Osteocyte (in vitro differentiated cells): Measurements from ENCODE around the gene CDK2AP2. TPM values are rescaled to one million over a fixed set of nuclear protein-coding genes. Genes with fewer than 3 reads are reported as not detected.

Experiments
- DNase-seq: peaks from one replicate; pipeline ENCODE4 v3.0.0; 2021; ENCODE audit warnings: mixed read lengths; ENCODE audit not compliant: unreplicated experiment; ENCODE audit errors: extremely low spot score
- H3K27ac Mint-ChIP-seq: one replicate; pipeline ENCODE4 v1.8.0; 2021; ENCODE audit warnings: mild to moderate bottlenecking, mixed read lengths; ENCODE audit not compliant: unreplicated experiment
- H3K27me3 Mint-ChIP-seq: one replicate; pipeline ENCODE4 v1.8.0; 2021; ENCODE audit warnings: mixed read lengths; ENCODE audit not compliant: unreplicated experiment
- H3K36me3 Mint-ChIP-seq: one replicate; pipeline ENCODE4 v1.8.0; 2021; ENCODE audit warnings: mixed read lengths; ENCODE audit not compliant: unreplicated experiment
- H3K4me1 Mint-ChIP-seq: one replicate; pipeline ENCODE4 v1.8.0; 2021; ENCODE audit warnings: mixed read lengths; ENCODE audit not compliant: unreplicated experiment
- H3K4me3 Mint-ChIP-seq: one replicate; pipeline ENCODE4 v1.8.0; 2021; ENCODE audit warnings: mild to moderate bottlenecking, moderate library complexity, mixed read lengths; ENCODE audit not compliant: unreplicated experiment
- H3K9me3 Mint-ChIP-seq: one replicate; pipeline ENCODE4 v1.8.0; 2021; ENCODE audit warnings: mixed read lengths; ENCODE audit not compliant: unreplicated experiment
- total RNA-seq: library from RNA; stranded (reverse); gene quantifications from 2 replicates; pipeline ENCODE4 v1.2.1, GENCODE V29; 2021
- TF ChIP-seq, protein P1 (sequence below): fragments of 200-600 bp; sonication (generic); IDR thresholded peaks from 2 replicates; pipeline ENCODE4 v1.5.0; 2021; ENCODE audit warnings: antibody characterized with exemption, mild to moderate bottlenecking, moderate library complexity

The CDK2AP2 gene
- total RNA-seq, 1 donor from 2014 or later = 37.4 TPM

DNA sequence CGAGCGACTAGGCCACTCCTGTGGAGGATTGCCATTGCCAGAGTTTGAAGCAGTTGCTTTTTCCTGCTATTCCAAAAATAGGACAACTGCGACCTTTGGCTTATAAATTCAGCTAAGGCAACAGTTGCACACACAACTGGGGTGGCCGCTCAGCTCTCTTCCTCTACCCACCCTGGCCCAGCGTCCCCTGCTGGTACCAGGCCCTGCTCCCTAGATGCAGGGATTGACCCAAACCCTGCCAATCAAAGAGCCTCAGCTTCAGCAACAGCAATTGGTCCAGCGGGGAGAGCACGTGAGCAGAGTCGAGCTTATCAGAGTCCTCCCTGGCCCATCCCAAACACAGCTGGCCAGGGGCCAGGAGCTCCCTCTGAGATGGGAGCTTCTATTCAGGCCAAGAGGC is 37.3 kb upstream of the CDK2AP2 start:
- peaks cover 19% of the 10 kb centered on the region for H3K27me3 Mint-ChIP-seq
- H3K4me3 Mint-ChIP-seq = no peak overlapping the region
- TF ChIP-seq, protein P1, sequence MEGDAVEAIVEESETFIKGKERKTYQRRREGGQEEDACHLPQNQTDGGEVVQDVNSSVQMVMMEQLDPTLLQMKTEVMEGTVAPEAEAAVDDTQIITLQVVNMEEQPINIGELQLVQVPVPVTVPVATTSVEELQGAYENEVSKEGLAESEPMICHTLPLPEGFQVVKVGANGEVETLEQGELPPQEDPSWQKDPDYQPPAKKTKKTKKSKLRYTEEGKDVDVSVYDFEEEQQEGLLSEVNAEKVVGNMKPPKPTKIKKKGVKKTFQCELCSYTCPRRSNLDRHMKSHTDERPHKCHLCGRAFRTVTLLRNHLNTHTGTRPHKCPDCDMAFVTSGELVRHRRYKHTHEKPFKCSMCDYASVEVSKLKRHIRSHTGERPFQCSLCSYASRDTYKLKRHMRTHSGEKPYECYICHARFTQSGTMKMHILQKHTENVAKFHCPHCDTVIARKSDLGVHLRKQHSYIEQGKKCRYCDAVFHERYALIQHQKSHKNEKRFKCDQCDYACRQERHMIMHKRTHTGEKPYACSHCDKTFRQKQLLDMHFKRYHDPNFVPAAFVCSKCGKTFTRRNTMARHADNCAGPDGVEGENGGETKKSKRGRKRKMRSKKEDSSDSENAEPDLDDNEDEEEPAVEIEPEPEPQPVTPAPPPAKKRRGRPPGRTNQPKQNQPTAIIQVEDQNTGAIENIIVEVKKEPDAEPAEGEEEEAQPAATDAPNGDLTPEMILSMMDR = no peak
- DNase-seq = no peak
- peaks cover 5% of the 10 kb centered on the region for H3K4me1 Mint-ChIP-seq
- no peaks in the 10 kb centered on the region for H3K9me3 Mint-ChIP-seq
- H3K36me3 Mint-ChIP-seq = no peaks in the 10 kb centered on the region
- H3K27ac Mint-ChIP-seq = no peak overlapping the region

DNA sequence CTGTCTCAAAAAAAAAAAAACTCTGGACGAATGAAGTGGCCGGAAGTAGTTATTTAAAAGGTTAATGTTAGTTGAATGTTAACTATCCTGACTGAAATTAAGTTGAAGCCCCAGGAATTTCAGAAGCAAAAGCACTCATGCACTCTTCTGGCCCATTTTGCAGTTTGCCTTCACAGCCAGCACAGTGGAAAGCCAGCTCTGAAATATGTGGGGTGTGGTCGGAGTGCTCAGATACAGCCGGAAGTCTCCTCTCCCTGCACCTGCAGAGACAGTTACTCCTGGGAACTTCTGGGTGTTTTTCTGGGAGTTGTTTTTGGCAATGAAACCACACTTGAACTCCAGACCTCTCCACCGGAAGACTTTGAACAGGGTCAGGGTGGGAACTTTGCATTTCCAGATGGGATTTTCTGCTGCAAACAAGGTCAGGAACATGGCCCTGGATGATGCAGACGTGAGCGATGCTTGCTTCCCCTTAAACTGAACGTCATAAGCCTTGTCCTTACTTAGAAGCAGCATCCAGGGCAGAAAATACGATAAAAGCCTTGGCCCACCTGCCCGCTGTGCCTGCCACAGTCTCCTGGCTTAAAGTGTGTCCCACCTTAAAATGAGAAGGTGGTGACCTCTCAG is 36.8 kb upstream of the CDK2AP2 start:
- Mint-ChIP-seq H3K27ac (no peak overlapping the region), H3K27me3 (peaks cover 15% of the 10 kb centered on the region)

DNA sequence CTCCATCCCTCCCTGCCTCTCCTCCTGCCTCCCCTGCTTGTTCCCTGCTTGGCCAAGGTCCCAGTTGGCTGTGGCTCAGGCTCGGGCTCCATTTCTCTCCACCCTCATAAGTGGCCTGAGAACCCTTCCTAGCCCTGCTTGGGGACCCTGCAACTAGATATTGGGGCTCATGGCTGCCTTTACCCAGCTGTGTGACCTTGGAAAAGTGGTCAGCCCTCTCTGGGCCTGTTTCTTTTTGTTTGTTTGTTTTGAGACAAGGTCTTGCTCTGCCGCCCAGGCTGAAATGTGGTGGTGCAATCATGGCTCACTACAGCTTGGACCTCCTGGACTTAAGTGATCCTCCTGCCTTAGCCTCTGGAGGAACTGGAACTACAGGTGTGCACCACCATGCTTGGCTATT is 35.6 kb upstream of the CDK2AP2 start:
- no peak for DNase-seq
- Mint-ChIP-seq H3K4me1 (peaks cover 5% of the 10 kb centered on the region), H3K27me3 (peaks cover 15% of the 10 kb centered on the region), H3K27ac (no peak overlapping the region), H3K9me3 (no peaks in the 10 kb centered on the region), H3K4me3 (no peak overlapping the region), H3K36me3 (no peaks in the 10 kb centered on the region)
- TF ChIP-seq, protein P1 = no peak

More for the DNA sequence above, 36.8 kb upstream of the CDK2AP2 start:
- H3K36me3 Mint-ChIP-seq = no peaks in the 10 kb centered on the region
- TF ChIP-seq, protein P1 = no peak
- no peak for DNase-seq
- peaks cover 5% of the 10 kb centered on the region for H3K4me1 Mint-ChIP-seq
- H3K9me3 Mint-ChIP-seq = no peaks in the 10 kb centered on the region
- H3K4me3 Mint-ChIP-seq = no peak overlapping the region

DNA sequence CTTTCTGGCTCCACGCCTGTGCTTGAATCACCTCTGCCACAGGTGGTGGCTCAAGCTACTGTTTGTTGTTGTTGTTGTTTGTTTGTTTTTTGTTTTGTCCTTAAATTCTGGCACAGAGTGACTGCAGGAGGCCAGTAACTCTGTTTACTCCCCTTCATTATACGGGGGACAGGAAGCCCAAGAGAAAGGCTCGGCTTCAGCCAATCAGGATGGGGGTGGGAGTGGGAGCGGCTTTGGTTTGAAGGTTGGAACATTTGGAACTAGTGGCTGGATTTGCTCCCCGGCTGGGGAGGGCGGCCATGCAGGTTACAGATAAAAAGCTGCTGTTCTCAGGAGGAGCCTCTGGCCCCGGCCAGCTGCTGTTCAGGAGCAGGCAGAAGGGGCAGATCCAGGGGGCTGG is 35.0 kb upstream of the CDK2AP2 start:
- Mint-ChIP-seq H3K36me3 (no peaks in the 10 kb centered on the region), H3K9me3 (no peaks in the 10 kb centered on the region), H3K4me3 (no peak overlapping the region), H3K4me1 (peaks cover 5% of the 10 kb centered on the region), H3K27ac (no peak overlapping the region), H3K27me3 (peaks cover 15% of the 10 kb centered on the region)
- DNase-seq = no peak
- TF ChIP-seq, protein P1 = no peak

DNA sequence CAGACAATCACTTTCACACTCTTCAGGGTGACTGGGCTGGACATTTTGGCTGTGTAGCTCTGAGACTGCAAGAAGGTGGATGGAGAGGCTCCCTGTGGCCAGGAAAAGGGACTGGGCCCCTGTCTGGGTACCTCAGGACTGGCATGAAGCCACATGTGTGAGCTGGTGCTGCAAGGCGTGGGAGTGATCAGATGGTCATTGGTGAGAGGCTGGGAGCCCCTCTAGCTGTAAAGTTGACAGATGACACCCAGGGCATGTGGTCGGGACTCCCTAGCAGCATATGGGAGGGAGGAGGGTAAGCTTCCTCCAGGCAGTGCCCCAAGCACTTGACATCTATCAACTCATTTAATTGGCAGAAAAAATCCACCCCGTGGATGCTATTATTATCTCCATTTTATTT is 34.2 kb upstream of the CDK2AP2 start:
- Mint-ChIP-seq H3K27me3 (peaks cover 13% of the 10 kb centered on the region), H3K4me3 (no peak overlapping the region), H3K9me3 (no peaks in the 10 kb centered on the region), H3K4me1 (peaks cover 5% of the 10 kb centered on the region), H3K36me3 (no peaks in the 10 kb centered on the region), H3K27ac (no peak overlapping the region)
- DNase-seq = no peak
- TF ChIP-seq, protein P1 = no peak
